ENCODE results near the gene PBX2.

- no peak for TF ChIP-seq CREM (IDR thresholded peaks at IDR 0.05; ENCODE audit: low read depth)
- no peak for TF ChIP-seq POLR2AphosphoS5 (IDR thresholded peaks at IDR 0.05; ENCODE audit: low read length)
- TF ChIP-seq JUND (IDR thresholded peaks at IDR 0.05; ENCODE audit: low read depth, low read length), result no peak
- no peak for TF ChIP-seq SIX5 (IDR thresholded peaks at IDR 0.05; ENCODE audit: low read depth, low read length, severe bottlenecking)
- TF ChIP-seq CTCF (IDR thresholded peaks at IDR 0.05 in 2 of 3, conservative IDR thresholded peaks at IDR 0.05 in 1 of 3; ENCODE audit: control insufficient read depth in 2 of 3, extremely low read depth in 1 of 3, insufficient read depth in 1 of 3, low read depth in 3 of 3, low read length in 3 of 3), result no peak
- TF ChIP-seq POLR2AphosphoS2 (IDR thresholded peaks at IDR 0.05; ENCODE audit: low read depth, low read length), result no peak
- no peak for TF ChIP-seq POLR2A (IDR thresholded peaks at IDR 0.05; ENCODE audit: low read depth, low read length)
- TF ChIP-seq TAF1 (IDR thresholded peaks at IDR 0.05; ENCODE audit: borderline replicate concordance, low read depth, low read length), result no peak
- TF ChIP-seq REST (IDR thresholded peaks at IDR 0.05; ENCODE audit: low read depth, low read length), result no peak
- TF ChIP-seq CHD2 (IDR thresholded peaks at IDR 0.05; ENCODE audit: borderline replicate concordance, low read depth, low read length), result no peak
- TF ChIP-seq CHD4 (IDR thresholded peaks at IDR 0.05), result no peak
- no peak for TF ChIP-seq EZH2 (IDR thresholded peaks at IDR 0.05; ENCODE audit: borderline replicate concordance, control insufficient read depth, low read depth, low read length)
- TF ChIP-seq NFYB (IDR thresholded peaks at IDR 0.05; ENCODE audit: insufficient read depth, low read depth, low read length), result no peak
- TF ChIP-seq MAX (IDR thresholded peaks at IDR 0.05; ENCODE audit: low read depth, low read length), result no peak
These were observed 1.5 kb downstream of the PBX2 start for GRCh38 chr6:32188381-32189068.
